ENCODE data around the gene ZNF441. TPM values are rescaled to one million over a fixed set of nuclear protein-coding genes. Genes with fewer than 3 reads are reported as not detected.
"Not testable (repeated sequence)": the region's sequence is repeated elsewhere in the genome, so short reads cannot be mapped to it uniquely, and the experiment has no call there.

ZNF441 gene
- total and polyA plus RNA-seq, 8 donors = 5.6 to 15.5 (median 11.2) TPM

DNA sequence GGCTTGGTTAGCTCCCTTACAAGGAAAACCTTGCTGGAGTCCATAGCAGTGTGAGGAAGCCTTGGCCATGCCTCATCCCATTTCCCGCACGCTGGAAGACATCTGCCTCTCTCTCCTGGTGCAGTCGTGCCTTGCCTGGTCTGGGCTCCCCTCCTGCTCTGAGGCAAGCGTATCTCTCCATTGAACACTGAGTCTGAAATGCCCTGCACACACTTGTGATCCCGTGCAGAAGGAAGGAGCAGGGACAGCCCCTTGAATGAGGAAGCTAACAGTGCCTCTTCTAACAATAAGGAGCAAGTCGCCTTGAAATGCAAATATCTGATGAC, 46.9 kb downstream of the ZNF441 start:
- Histone ChIP-seq H3K9me3 (peaks cover 0 to 2% of the 10 kb centered on the region in 2 donors), H3K36me3 (no peaks in the 10 kb centered on the region), H3K27ac (peak overlapping the region; percentile 11 to 92), H3K27me3 (no peaks in the 10 kb centered on the region), H3K4me3 (peak overlapping the region; percentile 82 to 96), H3K4me1 (peaks cover 0 to 9% of the 10 kb centered on the region in 2 donors)
- intact Hi-C loops (cut with DNase I) = no loop called here
- ATAC-seq = peak; percentile 52
- no peak for TF ChIP-seq CTCF (IDR thresholded peaks at IDR 0.05)
- DNase-seq = peak in 1 of 4 donors; percentile 34

GRCh38 chr19:11814029-11814699, 47.4 kb downstream of the ZNF441 start, which contains the start of gene ZNF440:
Gene ZNF440, plus strand, starts transcription at chr19:11814273. Its CDS starts 175 bp downstream, at chr19:11814448.
- peak within 1 kb of the TSS; percentile 85 to 92 for H3K27ac ChIP-seq
- no peaks in the 10 kb centered on the region for H3K27me3 ChIP-seq
- H3K36me3 ChIP-seq = no peaks in the 10 kb centered on the region
- DNase-seq = peak; percentile 95 to 98 (median 96)
- peaks cover 0 to 9% of the 10 kb centered on the region in 2 donors for H3K4me1 ChIP-seq
- H3K9me3 ChIP-seq = peaks cover 0 to 1% of the 10 kb centered on the region in 2 donors
- no peak for TF ChIP-seq CTCF (IDR thresholded peaks at IDR 0.05)
- intact Hi-C loops (cut with DNase I) = no loop called here
- ATAC-seq = peak; percentile 100
- H3K4me3 ChIP-seq = peak within 1 kb of the TSS; percentile 82 to 96

DNA sequence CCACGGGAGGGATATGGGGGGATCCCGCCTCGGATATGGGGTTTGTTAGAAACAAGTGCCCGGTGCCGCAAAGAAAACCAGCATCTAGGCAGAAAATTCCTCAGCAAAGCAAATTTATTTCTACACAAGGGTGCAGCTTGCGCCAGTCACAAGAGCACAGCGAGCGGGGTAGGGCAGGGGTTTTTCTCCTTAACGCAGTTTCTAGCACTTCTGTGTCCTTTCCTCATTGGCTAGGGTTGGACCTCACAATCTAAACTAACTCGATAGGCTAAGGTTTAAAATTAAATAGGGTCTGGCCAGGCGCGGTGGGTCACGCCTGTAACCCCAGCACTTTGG, 47.9 kb downstream of the ZNF441 start:
- peaks cover 0 to 3% of the 10 kb centered on the region in 2 donors for H3K9me3 ChIP-seq
- H3K36me3 ChIP-seq = no peaks in the 10 kb centered on the region
- no peak for TF ChIP-seq CTCF (IDR thresholded peaks at IDR 0.05)
- ATAC-seq = peak; percentile 58
- no peaks in the 10 kb centered on the region for H3K27me3 ChIP-seq
- peak overlapping the region; percentile 85 to 92 for H3K27ac ChIP-seq
- H3K4me1 ChIP-seq = peaks cover 0 to 9% of the 10 kb centered on the region in 2 donors
- intact Hi-C loops (cut with DNase I) = no loop called here
- no peak for DNase-seq
- H3K4me3 ChIP-seq = peak overlapping the region; percentile 82 to 96

DNA sequence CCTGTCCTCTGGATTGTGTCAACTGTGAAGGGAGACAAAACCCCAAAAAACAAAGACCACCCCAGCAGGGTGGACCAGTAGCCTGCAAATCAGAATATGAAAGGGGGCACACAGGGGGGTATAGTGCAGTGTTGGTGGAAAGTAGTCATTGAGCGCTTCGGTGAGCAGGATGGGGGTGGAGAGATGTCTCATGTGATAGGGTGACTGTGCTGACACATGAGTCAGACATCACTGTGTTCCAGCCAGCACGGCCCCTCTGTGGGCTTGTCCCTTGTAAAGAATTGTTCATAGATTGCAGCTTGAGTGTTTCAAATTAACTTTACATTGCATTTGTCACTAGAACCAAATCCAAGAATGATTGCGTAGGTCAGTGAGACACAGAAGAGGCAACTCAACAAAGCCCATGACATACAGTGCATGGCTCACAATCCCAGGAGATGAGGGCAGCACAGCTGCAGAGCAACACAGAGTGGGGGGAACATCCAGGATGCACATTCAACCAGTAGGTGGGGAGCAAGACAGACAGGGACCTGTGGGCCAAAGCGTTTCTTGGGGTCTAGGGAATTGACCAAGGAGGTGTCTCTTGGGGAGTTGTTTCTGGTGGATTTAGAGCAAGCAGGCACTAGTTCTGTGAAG, 54.8 kb downstream of the ZNF441 start:
- H3K27me3 ChIP-seq = no peaks in the 10 kb centered on the region
- peaks cover 0 to 6% of the 10 kb centered on the region in 2 donors for H3K36me3 ChIP-seq
- no peak overlapping the region for H3K4me3 ChIP-seq
- DNase-seq = no peak
- H3K27ac ChIP-seq = no peak overlapping the region
- peak; percentile 21 for ATAC-seq
- peaks cover 0 to 21% of the 10 kb centered on the region in 2 donors for H3K9me3 ChIP-seq
- no peaks in the 10 kb centered on the region for H3K4me1 ChIP-seq
- TF ChIP-seq CTCF (IDR thresholded peaks at IDR 0.05) = no peak
- intact Hi-C loops (cut with DNase I) = no loop called here

DNA sequence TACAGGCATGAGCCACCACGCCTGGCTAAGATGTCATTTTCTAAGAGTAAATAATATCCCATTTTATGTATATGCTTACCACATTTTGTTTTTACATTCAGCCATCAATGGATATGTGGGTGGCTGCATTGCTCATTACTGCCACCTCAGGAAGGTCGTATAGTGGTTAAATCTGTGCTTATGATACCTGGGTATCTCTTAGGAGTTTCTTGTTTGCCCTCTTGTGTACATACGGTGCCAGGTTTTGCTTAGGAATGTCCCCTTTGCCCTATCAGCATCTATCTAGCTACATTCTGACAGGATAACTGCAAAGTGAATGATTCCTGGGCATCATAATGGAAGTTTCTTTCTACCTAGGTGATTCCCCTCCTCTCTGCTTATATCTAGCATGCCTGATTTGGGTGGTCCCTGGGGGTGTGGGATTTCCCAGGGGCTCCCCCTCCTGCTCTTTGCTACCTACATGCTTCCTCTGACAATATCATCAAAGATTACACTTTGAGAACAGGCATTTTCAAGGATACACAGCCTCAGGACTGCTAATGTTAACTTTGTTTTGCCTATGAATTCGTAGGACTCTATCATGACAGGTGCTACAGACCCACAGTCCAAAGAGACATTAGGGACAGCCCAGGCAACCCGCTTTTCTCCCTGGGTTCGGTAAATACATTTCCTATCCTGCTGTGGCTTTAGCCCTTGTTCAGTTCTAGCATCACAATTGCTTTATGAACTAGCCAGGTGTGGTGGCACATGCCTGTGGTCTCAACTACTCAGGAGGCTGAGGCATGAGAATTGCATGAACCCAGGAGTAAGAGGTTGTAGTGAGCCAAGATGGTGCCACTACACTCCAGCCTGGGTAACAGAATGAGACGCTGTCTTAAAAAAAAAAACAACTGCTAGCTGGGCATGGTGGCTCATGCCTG, 62.4 kb downstream of the ZNF441 start:
- not testable (repeated sequence) for DNase-seq
- H3K36me3 ChIP-seq = peaks cover 8 to 71% of the 10 kb centered on the region in 2 donors

More for the DNA sequence above, 62.4 kb downstream of the ZNF441 start:
- H3K27me3 ChIP-seq; intact Hi-C loops (cut with DNase I); H3K27ac ChIP-seq; H3K4me3 ChIP-seq; ATAC-seq; H3K4me1 ChIP-seq: not testable (repeated sequence)
- H3K9me3 ChIP-seq = peaks cover 6 to 73% of the 10 kb centered on the region in 2 donors
